Measurements from ENCODE around the gene SYT15.

- no peak for TF ChIP-seq CTCF (tag by site-specific recombination; IDR thresholded peaks at IDR 0.05)
- no peak for TF ChIP-seq SALL2 (tag by site-specific recombination; IDR thresholded peaks at IDR 0.05; ENCODE audit: borderline replicate concordance)
These were observed 31.1 kb upstream of the SYT15 start for GRCh38 chr10:46547541-46548497.

All from HEK293 (cell line).